GM18511 (cell line): ENCODE data around the gene OR1D2.
"Not testable (repeated sequence)": the region's sequence is repeated elsewhere in the genome, so short reads cannot be mapped to it uniquely, and the experiment has no call there.

Source experiments
- ATAC-seq: cut with Tn5 transposase; IDR thresholded peaks from one replicate; pipeline ENCODE4 v1.9.1; 2021; ENCODE audit warnings: mild to moderate bottlenecking, moderate library complexity; ENCODE audit not compliant: unreplicated experiment

Gene OR1D2

DNA sequence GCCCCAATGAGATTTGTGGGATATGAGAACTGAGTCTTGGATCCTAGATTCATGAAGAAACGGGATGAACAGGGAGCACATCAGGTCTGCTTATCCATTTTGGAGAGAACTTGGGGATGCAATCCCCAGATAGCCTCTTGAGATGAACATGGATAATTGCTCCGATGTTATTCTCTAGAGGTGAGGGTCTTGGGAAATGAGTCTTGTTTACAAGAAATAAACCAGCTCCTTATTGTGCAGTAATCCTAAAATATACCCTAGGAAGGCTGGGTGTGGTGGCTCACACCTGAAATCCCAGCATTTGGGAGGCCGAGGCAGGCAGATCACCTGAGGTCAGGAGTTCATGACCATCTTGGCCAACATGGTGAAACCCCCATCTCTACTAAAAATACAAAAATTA lies at the start of gene OR1D2:
Gene OR1D2 (minus strand): TSS at position 101 of the 400 bp plus-strand sequence. CDS start 11,426 bp downstream, outside the sequence.
- no peak for ATAC-seq

- not testable (repeated sequence) for ATAC-seq
Observed at GRCh38 chr17:3137494-3137893, 33.3 kb upstream of the OR1D2 start.

DNA sequence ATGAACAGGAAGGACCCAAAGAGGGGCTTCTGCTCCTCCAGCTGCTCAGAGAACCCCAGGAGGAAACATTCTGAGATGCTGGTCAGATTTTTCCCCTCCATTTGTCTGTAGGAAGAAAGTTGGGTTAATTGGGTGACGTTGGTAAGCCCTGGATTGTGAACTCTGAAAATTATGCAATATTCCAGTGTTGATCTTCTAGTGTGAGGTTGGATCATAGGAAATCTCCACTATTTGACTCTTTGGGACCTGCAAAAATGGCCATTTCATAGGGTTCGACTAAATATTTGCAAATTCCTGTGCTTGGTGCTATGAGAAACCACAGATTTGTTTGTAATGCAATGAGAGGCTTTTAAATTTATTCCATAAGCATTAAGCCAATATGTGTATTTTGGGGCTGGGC lies 23.2 kb upstream of the OR1D2 start, which contains the start of gene OR1G1:
Gene OR1G1 (minus strand): TSS at position 101 of the 400 bp plus-strand sequence. CDS start 0 bp downstream, at position 101.
- no peak for ATAC-seq

- not testable (repeated sequence) for ATAC-seq
Observed at GRCh38 chr17:3073850-3074249, 30.4 kb downstream of the OR1D2 start.

DNA sequence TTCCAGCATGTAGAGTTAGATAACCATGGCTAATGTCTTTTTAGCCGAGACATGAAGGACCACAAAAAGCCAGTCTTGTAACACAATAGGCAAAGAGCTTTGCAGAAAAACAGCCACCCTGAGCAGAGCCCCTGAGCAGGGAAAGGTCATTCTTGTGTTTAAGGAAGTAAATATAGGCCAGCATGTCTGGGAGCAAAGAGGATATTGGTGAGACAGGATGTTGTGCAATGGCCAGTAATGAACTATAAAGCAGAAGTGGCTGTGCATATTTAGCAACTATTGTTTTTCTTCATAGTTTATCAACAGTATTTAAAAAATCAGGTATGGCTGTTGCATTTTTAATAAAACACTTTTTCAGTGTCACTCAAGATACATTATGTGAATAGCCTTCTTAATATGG lies 39.0 kb downstream of the OR1D2 start:
- ATAC-seq, result not testable (repeated sequence)

- not testable (repeated sequence) for ATAC-seq
Observed at GRCh38 chr17:3063507-3063906, 40.7 kb downstream of the OR1D2 start, which contains the start of gene OR1D5. Gene OR1D5 (minus strand): TSS chr17:3063607. CDS start chr17:3063607, 0 bp downstream.

DNA sequence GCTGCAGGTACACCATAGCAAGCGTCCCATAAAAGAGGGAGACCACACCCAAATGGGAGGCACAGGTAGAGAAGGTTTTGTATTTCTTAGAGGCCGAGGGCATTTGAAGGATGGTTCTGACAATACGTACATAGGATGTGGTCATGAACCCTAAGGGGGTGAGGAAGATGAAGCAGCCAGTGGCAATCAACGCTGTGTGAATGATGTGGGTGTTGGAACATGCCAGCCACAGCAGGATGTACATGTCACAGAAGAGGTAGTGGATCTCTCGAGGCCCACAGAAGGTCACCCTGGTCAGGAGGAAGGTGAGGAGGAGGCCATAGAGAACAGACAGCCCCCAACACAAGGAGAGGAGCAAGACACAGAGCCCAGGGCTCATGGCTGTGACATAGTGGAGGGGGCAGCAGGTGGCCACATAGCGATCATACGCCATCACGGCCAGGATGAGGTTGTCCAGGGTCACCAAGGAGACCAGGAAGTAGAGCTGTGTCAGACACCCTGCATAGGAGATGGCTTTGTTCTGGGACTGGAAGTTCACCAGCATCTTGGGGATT lies 41.3 kb downstream of the OR1D2 start:
- not testable (repeated sequence) for ATAC-seq

- ATAC-seq, result not testable (repeated sequence)
Observed at GRCh38 chr17:3054868-3055267, 49.4 kb downstream of the OR1D2 start.

- no peak for ATAC-seq
Observed at GRCh38 chr17:3049705-3050295, 54.4 kb downstream of the OR1D2 start.

- peak; percentile 94 for ATAC-seq
Observed at GRCh38 chr17:3048727-3049471, 55.3 kb downstream of the OR1D2 start.

DNA sequence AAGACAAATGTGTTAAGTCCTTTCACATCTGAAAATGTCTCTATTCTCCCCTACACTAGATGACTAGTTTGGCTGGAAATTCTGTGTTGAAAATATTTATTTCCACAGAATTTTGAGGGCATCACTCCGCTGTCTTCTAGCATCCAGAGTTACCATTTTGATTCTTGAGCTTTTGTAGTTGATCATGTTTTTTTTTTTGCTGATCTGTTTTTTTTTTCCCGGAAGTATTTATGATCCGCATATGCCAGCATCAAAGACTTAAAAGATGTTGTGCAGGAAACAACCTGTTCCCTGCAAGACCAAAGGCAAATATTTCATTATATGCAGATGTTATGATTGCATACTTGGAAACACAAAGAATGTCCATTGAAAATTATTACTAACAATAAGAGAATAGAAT lies 57.5 kb downstream of the OR1D2 start:
- ATAC-seq, result no peak

- no peak for ATAC-seq
Observed at GRCh38 chr17:3043737-3044365, 60.4 kb downstream of the OR1D2 start.

- ATAC-seq, result no peak
Observed at GRCh38 chr17:3040882-3041281, 63.3 kb downstream of the OR1D2 start.

- ATAC-seq, result no peak
Observed at GRCh38 chr17:3039736-3040135, 64.5 kb downstream of the OR1D2 start.

DNA sequence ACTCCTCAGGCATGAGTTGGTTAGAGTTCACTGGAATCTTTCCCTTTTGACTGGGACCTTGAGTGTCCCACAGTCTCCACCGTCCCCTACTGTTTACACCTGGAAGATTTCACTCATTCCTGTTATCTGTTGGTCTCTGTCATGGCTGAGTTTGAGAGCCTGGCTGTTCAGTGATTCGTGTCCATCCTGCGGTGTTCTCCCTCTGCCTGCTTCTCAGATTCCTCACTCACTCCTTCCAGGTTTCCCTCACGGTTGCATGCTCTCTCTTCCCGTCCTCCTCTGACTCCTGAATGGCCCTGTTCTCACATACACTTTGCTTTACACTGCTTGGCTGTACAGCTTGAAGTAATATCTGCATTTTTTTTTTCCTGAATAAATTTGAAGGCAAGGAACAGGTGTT lies 65.3 kb downstream of the OR1D2 start:
- no peak for ATAC-seq
